Right lobe of liver (tissue), 6 donors: ENCODE measurements around the gene NAPG. TPM values are rescaled to one million over a fixed set of nuclear protein-coding genes. Genes with fewer than 3 reads are reported as not detected.
"Not testable (repeated sequence)": the region's sequence is repeated elsewhere in the genome, so short reads cannot be mapped to it uniquely, and the experiment has no call there.

ENCODE experiments used
- ATAC-seq, 4 donors: fragments of 200-7000 bp; cut with Tn5 transposase; one replicate each; pipeline ENCODE4 v1.9.1; 2020; ENCODE audit warnings: mild to moderate bottlenecking in 4 of 4, moderate library complexity in 4 of 4
- DNase-seq, 3 donors: peaks; one replicate each; pipeline ENCODE4 v3.0.0-alpha.2; 2020
- H3K27ac ChIP-seq, 3 donors: fragments of 200-600 bp; one replicate each; pipeline ENCODE4 v1.8.0; 2022
- H3K27me3 ChIP-seq, 2 donors: fragments of 200-600 bp; one replicate each; pipeline ENCODE4 v1.8.0; 2022
- H3K36me3 ChIP-seq, 4 donors: fragments of 200-600 bp; sonication (generic) in 1 of 4; one replicate each; pipeline versions ENCODE4 v1.5.1 to v1.8.0; 2017 to 2022; ENCODE audit warnings: control low read depth in 1 of 4
- H3K4me1 ChIP-seq, 4 donors: fragments of 200-600 bp; sonication (generic) in 1 of 4; one replicate each; pipeline versions ENCODE4 v1.5.1 to v1.8.0; 2017 to 2022; ENCODE audit warnings: control low read depth in 1 of 4
- H3K4me3 ChIP-seq, 3 donors: fragments of 200-600 bp; one replicate each; pipeline ENCODE4 v1.8.0; 2022
- H3K9me3 ChIP-seq, 4 donors: fragments of 200-600 bp; sonication (generic) in 1 of 4; one replicate each; pipeline versions ENCODE4 v1.5.1 to v1.8.0; 2017 to 2022; ENCODE audit warnings: control low read depth in 1 of 4
- CTCF ChIP-seq, 4 donors: fragments of 200-600 bp in 3 of 4; fragments of 450-650 bp in 1 of 4; IDR thresholded peaks; one replicate each; pipeline versions ENCODE4 v1.5.1 to v1.8.0; 2016 to 2022; ENCODE audit warnings: antibody characterized with exemption in 4 of 4, mild to moderate bottlenecking in 2 of 4
- POLR2A ChIP-seq: fragments of 450-650 bp; IDR thresholded peaks from one replicate; pipeline ENCODE4 v1.6.1; 2017; ENCODE audit warnings: antibody characterized with exemption, mild to moderate bottlenecking
- WGBS: methylation state at CpG from one replicate; pipeline ENCODE4 v1.1.6; 2018; ENCODE audit warnings: low coverage, low lambda C conversion rate; ENCODE audit not compliant: insufficient coverage; ENCODE audit errors: missing lambda C conversion rate; 5-methylcytosine and 5-hydroxymethylcytosine counted together
- intact Hi-C, 2 donors: fragments of 100-400 bp; cut with DNase I; formaldehyde crosslinking; loops; one replicate each; pipeline versions ENCODE4 v1.11.2 to v1.14.1; 2022
- total RNA-seq, 6 experiments: library from RNA; depleted of rRNA in 2 of 6; stranded (reverse); fragments of >200 nt in 2 of 6; fragmentation: NEBNext Ultra II Directional in 3 of 6; extraction: Animal tissue kit (Norgen Biotek cat#: 25700) in 3 of 6; gene quantifications; one replicate each; pipeline versions ENCODE4 v1.1.0 to v1.2.4, GENCODE V29; 2016 to 2023
- donor health status: DM: no; HTN: yes; CAD: no.
- donor health status: DM: no; HTN: no; CAD: no.
- donor health status: DM: no; HTN: no; CAD: no.
- donor health status: DM: no; HTN: yes; CAD: no.
- donor health status: DM: no; HTN: yes; CAD: no.

NAPG gene
- total RNA-seq, 6 experiments from 2014 or later: 10.7 to 20.6 (median 14.1) TPM

GRCh38 chr18:10495936-10496335, 29.9 kb upstream of the NAPG start:
- TF ChIP-seq CTCF (IDR thresholded peaks at IDR 0.05): no peak
- TF ChIP-seq POLR2A: no peak
- no peak for ATAC-seq
- Histone ChIP-seq H3K27ac (no peak overlapping the region), H3K36me3 (no peaks in the 10 kb centered on the region), H3K4me3 (no peak overlapping the region), H3K9me3 (no peaks in the 10 kb centered on the region), H3K4me1 (no peaks in the 10 kb centered on the region), H3K27me3 (no peaks in the 10 kb centered on the region)
- intact Hi-C loops: no loop called here
- no peak for DNase-seq
- WGBS: 64% methylated on average over 2 of the region's 2 CpGs

GRCh38 chr18:10497206-10497749, 28.5 kb upstream of the NAPG start:
- no peak for DNase-seq
- Histone ChIP-seq H3K9me3 (no peaks in the 10 kb centered on the region), H3K4me1 (no peaks in the 10 kb centered on the region), H3K27ac (no peak overlapping the region), H3K27me3 (no peaks in the 10 kb centered on the region), H3K4me3 (no peak overlapping the region), H3K36me3 (no peaks in the 10 kb centered on the region)
- ATAC-seq: no peak
- intact Hi-C loops: no loop called here
- no peak for TF ChIP-seq CTCF (IDR thresholded peaks at IDR 0.05)
- no peak for TF ChIP-seq POLR2A

- ATAC-seq (no peak), DNase-seq (no peak)
- intact Hi-C loops: no loop called here
- H3K27ac ChIP-seq: no peak overlapping the region
- no peaks in the 10 kb centered on the region for H3K4me1 ChIP-seq
- H3K36me3 ChIP-seq: no peaks in the 10 kb centered on the region
- H3K27me3 ChIP-seq: no peaks in the 10 kb centered on the region
- WGBS: 45% methylated on average over 6 of the region's 6 CpGs
- H3K4me3 ChIP-seq: no peak overlapping the region
- no peaks in the 10 kb centered on the region for H3K9me3 ChIP-seq
- TF ChIP-seq POLR2A (no peak), CTCF (IDR thresholded peaks at IDR 0.05) (no peak)
Observed at GRCh38 chr18:10499230-10499629, 26.6 kb upstream of the NAPG start.

GRCh38 chr18:10500038-10500437, 25.8 kb upstream of the NAPG start:
- WGBS: 32% methylated on average over 2 of the region's 2 CpGs
- H3K36me3 ChIP-seq: no peaks in the 10 kb centered on the region
- DNase-seq: no peak
- ATAC-seq: no peak
- H3K9me3 ChIP-seq: no peaks in the 10 kb centered on the region
- H3K27me3 ChIP-seq: no peaks in the 10 kb centered on the region
- H3K4me1 ChIP-seq: no peaks in the 10 kb centered on the region
- intact Hi-C loops: no loop called here
- H3K4me3 ChIP-seq: no peak overlapping the region
- H3K27ac ChIP-seq: no peak overlapping the region
- TF ChIP-seq POLR2A (no peak), CTCF (IDR thresholded peaks at IDR 0.05) (no peak)

GRCh38 chr18:10504723-10505122, 21.1 kb upstream of the NAPG start:
- Histone ChIP-seq H3K27ac (no peak overlapping the region), H3K4me1 (no peaks in the 10 kb centered on the region), H3K4me3 (no peak overlapping the region), H3K27me3 (no peaks in the 10 kb centered on the region), H3K9me3 (no peaks in the 10 kb centered on the region), H3K36me3 (no peaks in the 10 kb centered on the region)
- 71% methylated on average over 1 of the region's 1 CpG for WGBS
- DNase-seq: no peak
- TF ChIP-seq POLR2A (no peak), CTCF (IDR thresholded peaks at IDR 0.05) (no peak)
- ATAC-seq: no peak
- intact Hi-C loops: no loop called here

- ATAC-seq, H3K27me3 ChIP-seq, H3K4me1 ChIP-seq, H3K36me3 ChIP-seq, H3K4me3 ChIP-seq, H3K27ac ChIP-seq, H3K9me3 ChIP-seq, intact Hi-C loops, DNase-seq: not testable (repeated sequence)
- WGBS: 50% methylated on average over 4 of the region's 19 CpGs
Observed at GRCh38 chr18:10505892-10506291, 19.9 kb upstream of the NAPG start.
